PC-3 (cell line): ENCODE results near the gene UNC119B. TPM values are rescaled to one million over a fixed set of nuclear protein-coding genes. Genes with fewer than 3 reads are reported as not detected.

Experiments
- ATAC-seq: fragments of 200-7000 bp; cut with Tn5 transposase; 2 replicates; pipeline ENCODE4 v1.9.1; 2020; ENCODE audit warnings: mild to moderate bottlenecking, moderate library complexity
- BruUV-seq: library from RNA; stranded (reverse); fragments of 400-500 nt; replicated peaks from 2 replicates; lab custom pipeline; 2021; lab: Mats Ljungman, UMichigan
- CTCF ChIA-PET: fragments of 300-600 bp; sonication (Branson Sonifier 250); formaldehyde crosslinking; loops from one replicate; lab custom pipeline; 2022; ENCODE audit warnings: antibody characterized with exemption; lab: Charles Lee
- POLR2A ChIA-PET: fragments of 300-600 bp; sonication (Branson Sonifier 250); formaldehyde crosslinking; loops from one replicate; lab custom pipeline; 2022; ENCODE audit warnings: antibody characterized with exemption; ENCODE audit not compliant: unreplicated experiment; lab: Charles Lee
- DNase-seq: peaks from one replicate; pipeline ENCODE4 v3.0.0-alpha.2; 2015
- H2AFZ ChIP-seq: fragments of 300-600 bp; sonication (generic); 2 replicates; pipeline ENCODE4 v1.6.0; 2016; ENCODE audit warnings: antibody characterized with exemption, low read length
- H3F3A ChIP-seq: fragments of 300-600 bp; sonication (generic); one replicate; pipeline ENCODE4 v1.6.0; 2017; ENCODE audit warnings: antibody characterized with exemption, low read length, control low read depth, mild to moderate bottlenecking; ENCODE audit not compliant: unreplicated experiment
- H3K27ac ChIP-seq: fragments of 300-600 bp; sonication (generic); 2 replicates; pipeline ENCODE4 v1.5.1; 2016; ENCODE audit warnings: mild to moderate bottlenecking, low read length
- H3K27me3 ChIP-seq: fragments of 300-600 bp; sonication (generic); 2 replicates; pipeline ENCODE4 v1.6.1; 2016; ENCODE audit warnings: low read length, mixed read lengths
- H3K36me3 ChIP-seq: fragments of 300-600 bp; sonication (generic); 2 replicates; pipeline ENCODE4 v1.6.1; 2016; ENCODE audit warnings: low read depth, mixed run types, low read length, mixed read lengths
- H3K4me1 ChIP-seq: fragments of 300-600 bp; sonication (generic); 2 replicates; pipeline ENCODE4 v1.5.1; 2016; ENCODE audit warnings: low read length; ENCODE audit not compliant: insufficient read depth
- H3K4me2 ChIP-seq: fragments of 300-600 bp; sonication (generic); 2 replicates; pipeline ENCODE4 v1.6.0; 2016; ENCODE audit warnings: low read length
- H3K4me3 ChIP-seq: fragments of 300-600 bp; sonication (generic); 2 replicates; pipeline ENCODE4 v1.5.1; 2016; ENCODE audit warnings: mild to moderate bottlenecking, low read length, mixed read lengths
- H3K79me2 ChIP-seq: fragments of 300-600 bp; sonication (generic); 2 replicates; pipeline ENCODE4 v1.6.1; 2017; ENCODE audit warnings: low read length, mixed read lengths
- H3K9ac ChIP-seq: fragments of 300-600 bp; sonication (generic); 2 replicates; pipeline ENCODE4 v1.6.0; 2016; ENCODE audit warnings: mild to moderate bottlenecking, low read length
- H3K9me2 ChIP-seq: fragments of 300-600 bp; sonication (generic); replicated peaks from 2 replicates; pipeline ENCODE4 v1.6.1; 2016; ENCODE audit warnings: mixed run types, low read length, mixed read lengths
- H3K9me3 ChIP-seq: fragments of 300-600 bp; sonication (generic); 2 replicates; pipeline ENCODE4 v1.6.1; 2016; ENCODE audit warnings: low read length, mixed read lengths
- H4K20me1 ChIP-seq: fragments of 300-600 bp; sonication (generic); 2 replicates; pipeline ENCODE4 v1.6.1; 2016; ENCODE audit warnings: low read length, mixed read lengths
- EZH2 ChIP-seq: fragments of 300-600 bp; sonication (generic); IDR thresholded peaks from one replicate; pipeline ENCODE4 v1.6.1; 2017; ENCODE audit warnings: antibody characterized with exemption, mild to moderate bottlenecking, low read length; ENCODE audit not compliant: unreplicated experiment
- EZH2phosphoT487 ChIP-seq: fragments of 300-600 bp; sonication (generic); IDR thresholded peaks from 2 replicates; pipeline ENCODE4 v1.6.1; 2018; ENCODE audit warnings: mild to moderate bottlenecking, antibody characterized with exemption, low read length, borderline replicate concordance
- intact Hi-C: fragments of 100-400 bp; cut with micrococcal nuclease; formaldehyde crosslinking; loops from 2 replicates; pipeline ENCODE4 v1.9.0; 2023
- total RNA-seq: library from RNA; depleted of rRNA; stranded (reverse); fragments of >200 nt; gene quantifications from 2 replicates; pipeline ENCODE4 v1.2.3, GENCODE V29; 2014
- TF ChIP-seq, protein P1 (sequence below): fragments of 300-600 bp; sonication (generic); conservative IDR thresholded peaks from 2 replicates; pipeline ENCODE4 v1.5.1; 2017; ENCODE audit warnings: antibody characterized with exemption, low read depth, mild to moderate bottlenecking, low read length

UNC119B gene
- total RNA-seq, 1 experiment from 2014 or later: 15.9 TPM

DNA sequence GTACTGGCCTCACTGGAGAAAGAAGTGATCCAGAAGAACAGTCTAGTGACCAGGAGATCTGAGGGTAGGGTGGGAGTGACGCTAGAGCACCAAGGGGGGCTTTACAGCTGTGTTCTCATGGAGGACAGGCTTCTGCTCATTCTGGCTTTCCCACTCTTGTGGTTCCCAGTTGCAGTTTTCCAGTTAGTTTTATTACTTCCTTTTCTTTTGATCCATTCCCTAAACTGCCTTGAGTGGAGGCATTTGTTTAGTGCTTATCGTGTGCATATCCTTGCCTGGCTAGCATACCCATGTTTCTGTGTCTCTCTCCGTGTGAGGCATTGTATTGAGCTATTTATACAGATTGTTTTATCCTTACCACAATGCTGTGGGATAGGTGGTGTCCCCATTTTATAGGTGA is 19.3 kb upstream of the UNC119B start:
- Histone ChIP-seq H4K20me1 (peaks cover 49% of the 10 kb centered on the region), H3F3A (no peaks in the 10 kb centered on the region), H3K27me3 (no peaks in the 10 kb centered on the region), H3K27ac (no peak overlapping the region), H3K79me2 (peaks cover 74% of the 10 kb centered on the region), H3K9me2 (no peaks in the 10 kb centered on the region), H3K36me3 (peaks cover 29% of the 10 kb centered on the region), H3K4me1 (peaks cover 37% of the 10 kb centered on the region), H3K9ac (no peak overlapping the region), H2AFZ (no peak overlapping the region), H3K4me3 (no peak overlapping the region), H3K9me3 (no peaks in the 10 kb centered on the region), H3K4me2 (peak overlapping the region; percentile 20; the same call in 1 of the 2 replicates)
- DNase-seq (no peak), ATAC-seq (no peak)
- POLR2A ChIA-PET: no interaction called here
- TF ChIP-seq EZH2 (no peak), EZH2phosphoT487 (no peak)
- TF ChIP-seq, protein P1, sequence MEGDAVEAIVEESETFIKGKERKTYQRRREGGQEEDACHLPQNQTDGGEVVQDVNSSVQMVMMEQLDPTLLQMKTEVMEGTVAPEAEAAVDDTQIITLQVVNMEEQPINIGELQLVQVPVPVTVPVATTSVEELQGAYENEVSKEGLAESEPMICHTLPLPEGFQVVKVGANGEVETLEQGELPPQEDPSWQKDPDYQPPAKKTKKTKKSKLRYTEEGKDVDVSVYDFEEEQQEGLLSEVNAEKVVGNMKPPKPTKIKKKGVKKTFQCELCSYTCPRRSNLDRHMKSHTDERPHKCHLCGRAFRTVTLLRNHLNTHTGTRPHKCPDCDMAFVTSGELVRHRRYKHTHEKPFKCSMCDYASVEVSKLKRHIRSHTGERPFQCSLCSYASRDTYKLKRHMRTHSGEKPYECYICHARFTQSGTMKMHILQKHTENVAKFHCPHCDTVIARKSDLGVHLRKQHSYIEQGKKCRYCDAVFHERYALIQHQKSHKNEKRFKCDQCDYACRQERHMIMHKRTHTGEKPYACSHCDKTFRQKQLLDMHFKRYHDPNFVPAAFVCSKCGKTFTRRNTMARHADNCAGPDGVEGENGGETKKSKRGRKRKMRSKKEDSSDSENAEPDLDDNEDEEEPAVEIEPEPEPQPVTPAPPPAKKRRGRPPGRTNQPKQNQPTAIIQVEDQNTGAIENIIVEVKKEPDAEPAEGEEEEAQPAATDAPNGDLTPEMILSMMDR: no peak
- no TSS peak for BruUV-seq
- CTCF ChIA-PET: no interaction called here
- intact Hi-C loops: no loop called here

DNA sequence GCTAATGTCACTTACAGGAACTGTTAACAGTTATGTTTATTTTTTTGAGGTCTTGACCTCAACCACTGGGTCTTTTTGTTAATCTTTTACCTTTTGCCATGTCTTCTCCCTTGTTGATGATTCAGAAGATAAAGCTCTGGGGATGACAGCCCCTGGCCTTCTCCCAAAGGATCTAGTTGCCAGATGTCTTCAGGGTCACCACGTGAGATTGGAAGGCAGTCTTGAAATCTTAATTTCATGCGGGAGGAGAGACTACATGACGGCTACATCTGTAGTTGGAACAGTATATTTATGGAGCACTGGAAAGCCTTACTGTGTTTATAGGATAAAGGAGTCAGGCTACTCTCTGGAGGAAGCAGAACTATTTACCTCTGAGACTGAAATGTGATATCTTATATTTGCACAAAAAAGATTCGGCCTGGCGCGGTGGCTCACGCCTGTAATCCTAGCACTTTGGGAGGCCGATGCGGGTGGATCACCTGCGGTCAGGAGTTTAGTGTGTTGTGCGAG is 17.7 kb upstream of the UNC119B start:
- intact Hi-C loops: no loop called here
- BruUV-seq: no TSS peak
- H2AFZ ChIP-seq: no peak overlapping the region
- no peak overlapping the region for H3K4me2 ChIP-seq
- H3F3A ChIP-seq: no peaks in the 10 kb centered on the region
- ChIA-PET POLR2A (no interaction called here), CTCF (no interaction called here)
- no peaks in the 10 kb centered on the region for H3K9me2 ChIP-seq
- no peak for ATAC-seq
- peaks cover 48% of the 10 kb centered on the region for H4K20me1 ChIP-seq
- no peaks in the 10 kb centered on the region for H3K27me3 ChIP-seq
- peaks cover 43% of the 10 kb centered on the region for H3K36me3 ChIP-seq
- DNase-seq: no peak
- no peaks in the 10 kb centered on the region for H3K9me3 ChIP-seq
- H3K9ac ChIP-seq: no peak overlapping the region
- no peak overlapping the region for H3K27ac ChIP-seq
- no peak for TF ChIP-seq EZH2phosphoT487
- TF ChIP-seq, protein P1: no peak
- no peak for TF ChIP-seq EZH2
- H3K79me2 ChIP-seq: peaks cover 68% of the 10 kb centered on the region
- peaks cover 36% of the 10 kb centered on the region for H3K4me1 ChIP-seq
- no peak overlapping the region for H3K4me3 ChIP-seq

GRCh38 chr12:120693848-120694247 is 16.4 kb upstream of the UNC119B start:
- Histone ChIP-seq H3K9ac (no peak overlapping the region), H2AFZ (no peak overlapping the region), H3K4me2 (no peak overlapping the region), H3K79me2 (peaks cover 55% of the 10 kb centered on the region), H3K9me3 (no peaks in the 10 kb centered on the region), H3K27me3 (no peaks in the 10 kb centered on the region), H3K36me3 (peaks cover 55% of the 10 kb centered on the region), H3F3A (no peaks in the 10 kb centered on the region), H4K20me1 (peaks cover 35% of the 10 kb centered on the region), H3K4me1 (peaks cover 33% of the 10 kb centered on the region), H3K9me2 (no peaks in the 10 kb centered on the region), H3K4me3 (no peak overlapping the region), H3K27ac (no peak overlapping the region)
- BruUV-seq: no TSS peak
- no peak for ATAC-seq
- ChIA-PET POLR2A (interaction anchor here (0.6 kb wide), 1 partner anchor 17 kb away, joined by 21 read pairs; no protein-coding TSS in a partner anchor), CTCF (no interaction called here)
- DNase-seq: no peak
- intact Hi-C loops: no loop called here
- no peak for TF ChIP-seq EZH2phosphoT487
- no peak for TF ChIP-seq EZH2
- TF ChIP-seq, protein P1: no peak
